CD14-positive monocyte (primary cell): ENCODE measurements around the gene RFX4. TPM values are rescaled to one million over a fixed set of nuclear protein-coding genes. Genes with fewer than 3 reads are reported as not detected.

ENCODE experiments used
- DNase-seq, 3 donors: peaks; one replicate each; pipeline ENCODE4 v3.0.0-alpha.2; 2011 to 2022
- H2AFZ ChIP-seq: 2 replicates; pipeline ENCODE4 v1.6.0; 2012; ENCODE audit warnings: mild to moderate bottlenecking, low read depth, low read length, inconsistent platforms; ENCODE audit not compliant: insufficient read depth, poor library complexity, severe bottlenecking
- H3K27ac ChIP-seq, 2 donors: 1 replicate in 1 of 2; 2 replicates in 1 of 2; pipeline ENCODE4 v1.5.1; 2012 to 2013; ENCODE audit warnings: low read length in 2 of 2, control low read depth in 1 of 2, inconsistent platforms in 1 of 2, low read depth in 1 of 2, mild to moderate bottlenecking in 1 of 2
- H3K27me3 ChIP-seq, 2 donors: one replicate each; pipeline versions ENCODE4 v1.6.0 to v1.6.1; 2011 to 2013; ENCODE audit warnings: low read length in 2 of 2; ENCODE audit not compliant: control insufficient read depth in 2 of 2, insufficient read depth in 2 of 2
- H3K36me3 ChIP-seq, 2 donors: replicated peaks in 1 of 2; 1 replicate in 1 of 2; 2 replicates in 1 of 2; pipeline versions ENCODE4 v1.5.1 to v1.6.1; 2012 to 2013; ENCODE audit warnings: low read length in 2 of 2, control low read depth in 1 of 2, inconsistent platforms in 1 of 2, mild to moderate bottlenecking in 1 of 2; ENCODE audit not compliant: insufficient read depth in 2 of 2, control insufficient read depth in 1 of 2
- H3K4me1 ChIP-seq, 2 donors: 1 replicate in 1 of 2; 2 replicates in 1 of 2; pipeline versions ENCODE4 v1.5.1 to v1.6.1; 2012 to 2013; ENCODE audit warnings: low read length in 2 of 2, control low read depth in 1 of 2, inconsistent platforms in 1 of 2, mild to moderate bottlenecking in 1 of 2, moderate library complexity in 1 of 2; ENCODE audit not compliant: insufficient read depth in 2 of 2, control insufficient read depth in 1 of 2
- H3K4me2 ChIP-seq: replicated peaks from 2 replicates; pipeline ENCODE3; 2012; ENCODE audit warnings: low read length, moderate library complexity, mild to moderate bottlenecking; ENCODE audit not compliant: poor library complexity, severe bottlenecking; ENCODE audit errors: extremely low read depth
- H3K4me3 ChIP-seq, 3 experiments: fragments of 200-600 bp in 1 of 3; sonication (generic) in 1 of 3; replicated peaks in 1 of 3; 1 replicate in 2 of 3; 2 replicates in 1 of 3; pipeline ENCODE4 v1.5.1; 2011 to 2013; ENCODE audit warnings: low read length in 3 of 3, mild to moderate bottlenecking in 3 of 3, control low read depth in 2 of 3, low read depth in 2 of 3, inconsistent platforms in 1 of 3, moderate library complexity in 1 of 3
- H3K79me2 ChIP-seq: 2 replicates; pipeline ENCODE4 v1.6.0; 2012; ENCODE audit warnings: mild to moderate bottlenecking, control low read depth, inconsistent platforms, low read length, moderate library complexity; ENCODE audit not compliant: insufficient read depth
- H3K9ac ChIP-seq: 2 replicates; pipeline ENCODE4 v1.6.0; 2017; ENCODE audit warnings: low read length, mild to moderate bottlenecking; ENCODE audit not compliant: insufficient read depth, poor library complexity, severe bottlenecking
- H3K9me3 ChIP-seq, 2 donors: replicated peaks in 1 of 2; 1 replicate in 1 of 2; 2 replicates in 1 of 2; pipeline versions ENCODE4 v1.5.1 to v1.6.1; 2012 to 2013; ENCODE audit warnings: low read length in 2 of 2, control low read depth in 1 of 2; ENCODE audit not compliant: control insufficient read depth in 1 of 2, insufficient read depth in 1 of 2
- H4K20me1 ChIP-seq: 2 replicates; pipeline ENCODE4 v1.6.0; 2012; ENCODE audit warnings: mild to moderate bottlenecking, low read length, control low read depth, moderate library complexity; ENCODE audit not compliant: insufficient read depth
- H3K27ac Mint-ChIP-seq, 7 donors: one replicate each; pipeline ENCODE4 v1.8.0; 2020; ENCODE audit warnings: mild to moderate bottlenecking in 7 of 7, mixed read lengths in 7 of 7, moderate library complexity in 6 of 7, inconsistent platforms in 2 of 7
- H3K27me3 Mint-ChIP-seq, 3 donors: one replicate each; pipeline ENCODE4 v1.8.0; 2021 to 2022; ENCODE audit warnings: low read depth in 3 of 3, mild to moderate bottlenecking in 3 of 3, mixed read lengths in 3 of 3, moderate library complexity in 3 of 3, inconsistent platforms in 1 of 3
- H3K36me3 Mint-ChIP-seq, 2 donors: one replicate each; pipeline ENCODE4 v1.8.0; 2020; ENCODE audit warnings: mixed read lengths in 2 of 2, inconsistent platforms in 1 of 2, mild to moderate bottlenecking in 1 of 2
- H3K4me1 Mint-ChIP-seq: one replicate; pipeline ENCODE4 v1.8.0; 2020; ENCODE audit warnings: mild to moderate bottlenecking, mixed read lengths
- H3K4me3 Mint-ChIP-seq, 2 donors: one replicate each; pipeline ENCODE4 v1.8.0; 2020; ENCODE audit warnings: mild to moderate bottlenecking in 2 of 2, mixed read lengths in 2 of 2, moderate library complexity in 1 of 2
- H3K9me3 Mint-ChIP-seq, 7 donors: one replicate each; pipeline ENCODE4 v1.8.0; 2020 to 2022; ENCODE audit warnings: mixed read lengths in 7 of 7, mild to moderate bottlenecking in 6 of 7, moderate library complexity in 6 of 7, inconsistent platforms in 2 of 7
- CTCF ChIP-seq: fragments of 200-600 bp; IDR thresholded peaks from one replicate; pipeline ENCODE4 v1.8.0; 2022; ENCODE audit warnings: antibody characterized with exemption, mild to moderate bottlenecking
- WGBS: methylation state at CpG from one replicate; pipeline ENCODE4 v1.1.5; 2013; ENCODE audit warnings: missing lambda C conversion rate; ENCODE audit not compliant: insufficient coverage; 5-methylcytosine and 5-hydroxymethylcytosine counted together
- intact Hi-C, 2 donors: fragments of 100-400 bp; cut with micrococcal nuclease; formaldehyde crosslinking; loops; one replicate each; pipeline versions ENCODE4 v1.15.0 to v1.15.1; 2023
- polyA plus RNA-seq, 3 donors: library from polyadenylated mRNA; depleted of rRNA in 1 of 3; unstranded in 2 of 3; stranded (reverse) in 1 of 3; fragments of 300-500 nt in 2 of 3; fragments of >200 nt in 1 of 3; fragmentation: Illumina TruSeq in 2 of 3; gene quantifications; 1 replicate in 2 of 3; 2 replicates in 1 of 3; pipeline ENCODE4 v1.2.3, GENCODE V29; 2012 to 2021

The RFX4 gene
- polyA plus RNA-seq, 3 donors: not detected

DNA sequence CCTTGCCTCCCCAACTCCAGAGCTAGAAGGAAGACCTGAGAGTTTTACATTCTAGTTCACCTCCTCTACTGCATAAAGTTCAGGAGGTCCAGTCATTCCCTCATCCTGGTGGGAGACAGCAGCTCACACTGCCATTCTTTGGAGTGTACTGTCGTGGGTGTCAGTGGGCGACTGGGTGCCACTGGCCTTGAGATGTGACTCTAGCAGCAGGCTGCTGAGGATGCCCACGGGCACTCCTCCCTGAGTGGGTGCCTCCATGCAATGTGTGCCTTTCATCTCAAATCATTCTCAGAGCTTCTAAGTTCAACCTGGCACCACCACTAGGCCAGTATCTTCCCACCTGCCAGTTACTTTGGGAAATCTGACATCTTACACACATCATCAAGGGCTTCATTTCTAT lies 12.5 kb downstream of the RFX4 start:
- H3K79me2 ChIP-seq: no peaks in the 10 kb centered on the region
- peaks cover 54 to 58% (median 58%) of the 10 kb centered on the region in 3 donors for H3K27me3 Mint-ChIP-seq
- no peak overlapping the region for H3K27ac ChIP-seq
- 83% methylated on average over 3 of the region's 3 CpGs for WGBS
- no peak overlapping the region for H3K27ac Mint-ChIP-seq
- H3K9ac ChIP-seq: no peak overlapping the region
- intact Hi-C loops: no loop called here
- H2AFZ ChIP-seq: no peak overlapping the region
- H3K36me3 ChIP-seq: no peaks in the 10 kb centered on the region
- peaks cover 0 to 2% (median 0%) of the 10 kb centered on the region in 7 donors for H3K9me3 Mint-ChIP-seq
- H3K9me3 ChIP-seq: no peaks in the 10 kb centered on the region
- no peaks in the 10 kb centered on the region for H3K4me1 Mint-ChIP-seq
- no peaks in the 10 kb centered on the region for H4K20me1 ChIP-seq
- H3K27me3 ChIP-seq: peaks cover 35 to 56% of the 10 kb centered on the region in 2 donors
- H3K4me3 ChIP-seq: no peak overlapping the region
- H3K36me3 Mint-ChIP-seq: no peaks in the 10 kb centered on the region
- peak overlapping the region in 1 of 2 donors; percentile 52 for H3K4me3 Mint-ChIP-seq
- TF ChIP-seq CTCF: no peak
- no peak overlapping the region for H3K4me2 ChIP-seq
- no peak for DNase-seq
- no peaks in the 10 kb centered on the region for H3K4me1 ChIP-seq

GRCh38 chr12:106598003-106598402 lies 15.2 kb downstream of the RFX4 start:
- WGBS: no CpG with 5 or more reads among the region's 5 CpGs
- H2AFZ ChIP-seq: no peak overlapping the region
- no peaks in the 10 kb centered on the region for H3K79me2 ChIP-seq
- peaks cover 37 to 41% (median 39%) of the 10 kb centered on the region in 3 donors for H3K27me3 Mint-ChIP-seq
- H4K20me1 ChIP-seq: no peaks in the 10 kb centered on the region
- peaks cover 28 to 35% of the 10 kb centered on the region in 2 donors for H3K27me3 ChIP-seq
- intact Hi-C loops: no loop called here
- H3K4me1 ChIP-seq: no peaks in the 10 kb centered on the region
- H3K36me3 ChIP-seq: no peaks in the 10 kb centered on the region
- H3K4me2 ChIP-seq: no peak overlapping the region
- TF ChIP-seq CTCF: no peak
- peak overlapping the region in 1 of 2 donors; percentile 17 for H3K4me3 Mint-ChIP-seq
- no peak for DNase-seq
- no peak overlapping the region for H3K9ac ChIP-seq
- no peak overlapping the region for H3K27ac Mint-ChIP-seq
- H3K9me3 Mint-ChIP-seq: peaks cover 0 to 2% (median 0%) of the 10 kb centered on the region in 7 donors
- H3K9me3 ChIP-seq: no peaks in the 10 kb centered on the region
- no peaks in the 10 kb centered on the region for H3K4me1 Mint-ChIP-seq
- no peaks in the 10 kb centered on the region for H3K36me3 Mint-ChIP-seq
- no peak overlapping the region for H3K4me3 ChIP-seq
- H3K27ac ChIP-seq: no peak overlapping the region
